COLO668 (cell line): Measurements from ENCODE around the gene LINGO4.
A peak's percentile ranks its signal among the peaks of the same experiment; 100 is the strongest.

Experiments
- DNase-seq: peaks from one replicate; lab custom pipeline; 2025; ENCODE audit not compliant: unreplicated experiment; lab: John Stamatoyannopoulos, UW

Gene LINGO4

GRCh38 chr1:151835596-151835995 lies 30.4 kb upstream of the LINGO4 start:
- no peak for DNase-seq

- no peak for DNase-seq
Observed at GRCh38 chr1:151834239-151834638, 29.0 kb upstream of the LINGO4 start.

GRCh38 chr1:151833172-151833900 lies 28.1 kb upstream of the LINGO4 start:
- DNase-seq = no peak

- peak; percentile 61 for DNase-seq
Observed at GRCh38 chr1:151832318-151832980, 27.2 kb upstream of the LINGO4 start.

DNA sequence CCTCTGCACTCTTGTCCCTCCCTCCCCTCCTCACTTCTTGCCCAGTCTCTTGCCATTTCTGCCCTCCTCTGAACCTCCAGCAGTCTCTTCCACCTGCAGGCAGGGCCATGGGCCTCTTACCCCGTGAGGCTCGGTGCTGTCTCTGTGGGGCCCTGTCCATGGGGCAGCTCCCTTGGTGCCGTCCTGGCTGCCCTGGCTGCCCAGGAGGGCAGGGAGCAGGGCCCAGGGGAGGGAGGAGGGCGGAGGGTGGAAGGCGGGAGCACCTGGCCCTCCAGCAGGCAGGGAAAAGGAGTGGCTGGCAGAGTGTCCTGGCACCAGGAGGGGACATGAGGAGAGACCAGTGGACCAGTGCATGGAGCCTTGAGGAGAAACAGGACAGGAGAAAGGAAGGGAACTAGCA lies 26.4 kb upstream of the LINGO4 start, which contains the start of gene RORC:
Gene RORC (minus strand): TSS at position 198 of the 400 bp plus-strand sequence. CDS start 38 bp downstream, at position 160.
- DNase-seq = no peak

- DNase-seq = no peak
Observed at GRCh38 chr1:151831256-151831591, 26.0 kb upstream of the LINGO4 start.

DNA sequence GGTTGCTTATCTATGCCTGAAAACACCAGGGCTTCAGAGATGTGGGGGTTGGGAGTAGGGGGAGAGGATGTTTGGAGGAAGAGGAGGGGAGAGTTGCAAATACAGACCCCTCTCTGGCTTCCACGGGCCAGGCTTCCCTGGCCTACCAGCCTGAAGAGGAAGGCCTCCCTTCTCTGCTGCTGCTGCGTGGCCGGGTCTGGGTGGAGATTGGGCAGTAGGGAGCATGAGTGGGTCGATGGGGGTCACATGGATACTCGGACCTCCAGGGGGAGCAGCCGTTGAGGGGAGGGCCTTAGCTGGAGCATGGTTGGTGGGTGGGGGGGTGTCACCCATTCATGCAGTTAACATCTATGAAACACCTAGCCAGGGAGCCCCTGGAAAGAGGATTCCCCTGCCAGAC lies 24.8 kb upstream of the LINGO4 start:
- no peak for DNase-seq

DNA sequence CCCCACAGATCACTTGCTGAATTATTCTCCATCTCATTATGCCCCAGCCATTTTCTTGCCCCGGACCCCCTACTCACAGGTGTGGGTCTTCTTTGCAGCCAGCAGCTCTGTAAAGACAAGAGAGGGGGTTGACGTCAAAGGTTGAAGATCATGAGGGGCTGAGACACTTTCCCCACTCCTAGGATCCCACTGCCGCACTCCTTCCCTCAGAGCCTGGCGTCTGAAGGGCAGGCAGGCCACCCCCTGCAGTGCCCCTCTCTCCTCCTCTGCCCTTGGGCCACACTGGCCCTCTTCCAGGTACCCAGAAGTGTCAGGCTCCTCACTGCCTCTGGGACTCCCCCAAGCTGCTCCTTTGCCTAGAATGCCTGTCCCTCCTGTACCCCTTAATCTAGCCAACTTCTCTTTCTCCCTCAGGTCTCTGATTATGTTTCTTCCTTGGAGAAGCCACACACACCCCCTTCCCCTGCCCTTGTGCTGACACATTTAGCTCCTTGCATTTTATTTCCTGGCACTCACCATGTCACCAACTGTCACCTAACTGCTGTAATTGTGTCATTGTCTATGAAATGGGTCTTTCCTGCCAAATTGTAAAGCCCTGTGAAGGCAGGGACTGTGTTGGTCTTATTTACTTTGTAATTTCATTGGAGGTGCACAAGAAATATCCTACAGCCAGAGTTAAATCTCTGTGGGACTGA lies 24.3 kb upstream of the LINGO4 start:
- DNase-seq = no peak

DNA sequence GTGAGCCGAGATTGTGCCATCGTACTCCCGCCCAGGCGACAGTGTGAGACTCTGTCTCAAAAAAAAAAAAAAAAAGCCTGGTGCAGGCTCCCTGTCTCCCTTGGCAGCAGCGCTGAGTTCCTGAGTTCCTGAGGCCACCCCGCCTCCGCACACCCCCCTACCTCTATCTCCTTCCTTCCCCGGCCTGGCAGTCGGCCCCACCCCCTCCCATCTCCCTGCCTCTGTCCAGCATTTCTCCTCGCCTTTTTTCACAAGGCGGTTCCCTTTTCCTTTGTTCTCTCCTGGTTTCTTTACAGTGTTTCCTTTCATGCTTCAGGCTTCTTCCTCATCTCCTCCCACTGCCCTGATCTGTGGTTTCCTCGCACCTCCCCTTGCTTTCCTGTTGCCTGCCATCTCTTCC lies 23.7 kb upstream of the LINGO4 start:
- DNase-seq = no peak

DNA sequence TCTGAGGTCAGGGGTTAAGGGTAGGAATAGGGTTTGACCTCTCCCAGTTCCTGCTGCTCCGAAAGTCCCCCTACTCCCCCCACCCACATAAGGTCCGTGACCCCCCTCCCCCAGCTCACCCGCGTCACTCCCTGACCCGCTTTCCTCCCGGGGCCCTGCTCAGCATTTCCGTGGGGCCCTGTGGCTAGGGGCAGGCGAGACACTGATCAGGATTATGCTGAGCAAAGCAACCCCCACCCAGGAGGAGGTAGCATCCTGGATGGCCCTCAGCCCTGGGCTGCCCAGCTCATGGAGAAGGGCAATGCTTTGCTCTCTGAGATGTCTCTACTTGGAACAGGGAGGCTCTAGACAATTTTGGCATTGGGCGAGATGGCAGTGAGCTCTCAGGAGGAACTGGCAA lies 22.6 kb upstream of the LINGO4 start:
- DNase-seq = no peak

DNA sequence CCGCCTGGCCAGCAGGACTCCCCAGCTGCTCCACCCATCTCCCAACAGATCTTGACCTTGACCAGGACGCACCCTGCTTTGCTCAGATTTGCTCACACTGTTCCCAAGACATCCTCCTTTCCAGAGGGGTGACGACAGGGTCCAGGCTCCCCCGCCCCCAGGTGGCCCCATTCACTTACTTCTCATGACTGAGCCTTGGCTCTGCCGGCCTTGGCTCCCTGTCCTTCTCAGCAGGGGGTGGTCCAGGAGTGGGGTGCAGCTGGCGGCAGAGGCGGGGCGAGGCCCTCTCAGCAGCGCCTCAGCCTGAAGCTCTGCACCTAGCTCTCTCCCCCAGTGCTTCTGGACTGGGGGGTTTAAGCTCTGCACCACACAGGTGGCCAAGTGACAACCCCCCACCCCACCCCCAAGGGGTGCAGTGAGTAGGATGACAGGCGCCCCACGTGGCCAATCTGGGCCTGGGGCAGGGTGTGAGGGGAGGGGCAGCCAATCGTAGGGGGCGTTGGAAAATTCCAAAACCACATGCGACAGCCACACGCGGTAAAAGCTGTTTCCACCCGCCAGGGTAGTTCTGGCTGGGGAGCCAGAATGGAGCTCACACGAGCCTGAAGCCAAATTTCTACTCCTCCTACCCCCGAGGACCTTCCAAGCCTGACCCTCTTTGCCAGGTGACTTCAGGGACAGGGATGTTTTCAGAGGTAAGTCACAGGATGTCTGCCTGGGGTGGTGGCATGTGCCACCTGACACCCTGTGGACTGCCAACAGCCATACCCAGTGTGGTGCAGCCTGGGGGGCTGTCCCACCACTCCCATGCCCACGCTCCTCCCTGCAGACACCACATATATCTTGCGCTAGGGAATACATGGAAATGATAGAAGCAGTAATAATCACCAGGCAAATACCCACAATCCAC lies 20.8 kb upstream of the LINGO4 start:
- DNase-seq = no peak

DNA sequence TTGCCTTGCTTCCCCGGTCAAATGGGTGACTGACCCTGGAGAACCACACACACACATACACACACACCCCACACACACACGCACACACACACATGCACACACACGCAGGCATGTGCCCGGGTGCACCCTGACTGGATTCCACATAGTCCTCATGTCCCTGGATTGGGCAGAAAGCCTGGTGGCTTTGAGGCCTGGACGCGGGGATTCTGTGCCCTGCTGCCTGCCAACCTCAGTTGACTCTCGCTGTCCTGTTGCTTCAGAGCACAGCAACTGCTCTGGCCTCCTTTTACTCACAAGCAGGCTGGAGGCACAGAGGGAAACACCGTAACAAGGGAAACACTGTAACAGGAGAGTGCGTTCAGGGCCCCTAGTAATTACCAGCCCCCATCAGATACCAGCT lies 20.0 kb upstream of the LINGO4 start:
- no peak for DNase-seq

GRCh38 chr1:151823175-151823574 lies 18.0 kb upstream of the LINGO4 start:
- no peak for DNase-seq

- DNase-seq = no peak
Observed at GRCh38 chr1:151822404-151822803, 17.2 kb upstream of the LINGO4 start.

- peak; percentile 81 for DNase-seq
Observed at GRCh38 chr1:151820940-151821339, 15.7 kb upstream of the LINGO4 start.

GRCh38 chr1:151819976-151820623 lies 14.9 kb upstream of the LINGO4 start:
- DNase-seq = no peak

DNA sequence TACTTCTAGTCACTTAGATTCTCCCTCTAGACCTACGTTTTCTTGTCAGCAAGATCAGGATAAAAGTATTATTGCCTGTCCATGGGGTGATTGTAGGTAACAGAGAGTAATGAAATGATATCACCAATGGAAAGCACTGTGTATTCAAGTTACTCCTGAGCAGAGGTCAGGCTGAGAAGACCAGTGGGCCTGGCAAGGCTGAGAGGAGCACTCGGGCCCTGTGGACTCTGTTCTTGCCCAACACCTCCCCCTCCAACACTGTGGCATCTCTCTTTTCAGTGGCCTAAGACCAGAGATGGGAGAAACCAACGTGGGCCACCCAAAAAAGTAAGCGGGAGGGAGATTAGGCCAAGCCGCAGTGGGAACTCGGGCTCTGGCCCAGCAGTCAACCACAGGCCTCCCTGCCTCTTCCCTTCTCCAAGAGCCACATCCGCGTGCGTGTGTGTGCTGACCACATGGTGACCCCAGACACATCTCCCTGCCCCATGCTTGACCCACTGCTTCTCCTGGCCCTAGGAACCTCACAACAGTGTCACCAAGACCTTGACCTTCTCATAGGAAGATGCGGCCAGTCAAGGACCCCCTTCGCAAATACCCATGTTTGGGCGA lies 14.1 kb upstream of the LINGO4 start:
- no peak for DNase-seq

GRCh38 chr1:151817353-151817730 lies 12.1 kb upstream of the LINGO4 start:
- peak; percentile 24 for DNase-seq

DNA sequence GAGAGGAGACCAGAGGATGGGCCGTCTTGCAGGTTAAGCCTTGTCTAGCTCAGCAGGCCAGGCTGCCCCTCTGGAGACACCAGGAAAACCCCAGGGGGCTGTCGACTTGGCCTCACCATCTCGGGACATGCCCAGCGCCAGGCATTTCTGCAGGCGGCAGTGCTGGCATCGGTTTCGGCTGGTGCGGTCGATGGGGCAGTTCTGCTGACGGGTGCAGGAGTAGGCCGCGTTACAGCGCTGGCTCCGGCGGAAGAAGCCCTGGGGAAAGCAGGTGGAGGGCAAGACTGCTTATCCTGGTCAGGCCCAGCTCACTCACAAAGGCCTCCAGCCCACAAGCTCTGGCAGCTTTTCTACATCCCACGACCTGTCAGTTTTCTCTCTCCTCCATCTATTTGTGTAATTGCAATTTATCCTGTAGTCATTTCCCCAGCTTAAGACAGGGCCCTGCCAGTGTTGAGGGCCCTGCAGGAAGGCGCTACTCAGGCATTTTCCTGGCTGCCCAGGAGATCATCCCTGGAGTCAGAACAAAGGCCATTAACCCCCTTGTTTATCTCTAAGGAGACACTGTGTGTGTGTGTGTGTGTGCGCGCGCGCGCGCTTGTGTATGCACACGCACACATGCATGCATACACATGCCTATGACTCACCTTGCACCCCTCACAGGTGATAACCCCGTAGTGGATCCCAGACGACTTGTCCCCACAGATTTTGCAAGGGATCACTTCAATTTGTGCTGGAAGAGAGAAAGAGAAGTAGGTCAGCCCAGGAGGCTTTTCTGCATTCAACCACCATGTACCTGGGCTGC lies 11.5 kb upstream of the LINGO4 start:
- peak; percentile 18 for DNase-seq
